SK-N-SH (cell line): ENCODE results near the gene SHLD1. TPM values are rescaled to one million over a fixed set of nuclear protein-coding genes. Genes with fewer than 3 reads are reported as not detected.

Experiments used
- CTCF ChIA-PET: fragments of 300-600, 350-600 bp; formaldehyde crosslinking; extraction: SDS; loops from one replicate; lab custom pipeline; 2021; lab: Yijun Ruan, JAX
- POLR2A ChIA-PET: fragments of 350-600 bp; sonication (Branson Sonifier 250); formaldehyde crosslinking; extraction: SDS; loops from one replicate; lab custom pipeline; 2020; ENCODE audit warnings: antibody characterized with exemption, inconsistent platforms; lab: Yijun Ruan, JAX
- DNase-seq: peaks from one replicate; pipeline ENCODE4 v3.0.0; 2012
- H2AFZ ChIP-seq: fragments of 200-600 bp; sonication (generic); 2 replicates; pipeline ENCODE4 v1.8.1; 2016; ENCODE audit warnings: antibody characterized with exemption, mild to moderate bottlenecking, low read depth
- H3F3A ChIP-seq: fragments of 200-600 bp; sonication (generic); replicated peaks from 2 replicates; pipeline ENCODE3; 2016; ENCODE audit warnings: antibody characterized with exemption, mild to moderate bottlenecking; ENCODE audit not compliant: insufficient read depth
- H3K27ac ChIP-seq, 2 experiments: fragments of 200-500 bp in 1 of 2; fragments of 200-600 bp in 1 of 2; sonication (Bioruptor generic) in 1 of 2; sonication (generic), shearing (Covaris generic) in 1 of 2; 2 replicates each; pipeline versions ENCODE4 v1.5.1 to v1.6.1; 2014 to 2016; ENCODE audit warnings: low read depth in 2 of 2, inconsistent platforms in 1 of 2, low read length in 1 of 2, mild to moderate bottlenecking in 1 of 2, mixed read lengths in 1 of 2
- H3K27me3 ChIP-seq: fragments of 200-600 bp; sonication (generic), shearing (Covaris generic); 2 replicates; pipeline ENCODE4 v1.6.1; 2016; ENCODE audit warnings: mixed run types; ENCODE audit not compliant: insufficient read depth
- H3K36me3 ChIP-seq, 2 experiments: fragments of 200-500 bp in 1 of 2; fragments of 200-600 bp in 1 of 2; sonication (Bioruptor generic) in 1 of 2; sonication (generic) in 1 of 2; replicated peaks in 1 of 2; 2 replicates each; pipeline versions ENCODE3 to v1.5.1; 2014 to 2016; ENCODE audit warnings: low read length in 1 of 2, mild to moderate bottlenecking in 1 of 2; ENCODE audit not compliant: insufficient read depth in 2 of 2, control insufficient read depth in 1 of 2
- H3K4me1 ChIP-seq, 2 experiments: fragments of 200-500 bp in 1 of 2; fragments of 200-600 bp in 1 of 2; sonication (Bioruptor generic) in 1 of 2; sonication (generic), shearing (Covaris generic) in 1 of 2; 2 replicates each; pipeline versions ENCODE4 v1.5.1 to v1.6.1; 2014 to 2016; ENCODE audit warnings: low read depth in 1 of 2, low read length in 1 of 2, mixed run types in 1 of 2; ENCODE audit not compliant: insufficient read depth in 2 of 2, control insufficient read depth in 1 of 2
- H3K4me2 ChIP-seq: fragments of 200-600 bp; sonication (generic), shearing (Covaris generic); 2 replicates; pipeline ENCODE4 v1.6.1; 2017; ENCODE audit warnings: mixed run types
- H3K4me3 ChIP-seq, 2 experiments: fragments of 200-500 bp in 1 of 2; fragments of 200-600 bp in 1 of 2; sonication (Bioruptor generic) in 1 of 2; sonication (generic), shearing (Covaris generic) in 1 of 2; 2 replicates each; pipeline versions ENCODE4 v1.5.1 to v1.8.1; 2014 to 2016; ENCODE audit warnings: low read depth in 2 of 2, inconsistent platforms in 1 of 2, low read length in 1 of 2, mild to moderate bottlenecking in 1 of 2, mixed read lengths in 1 of 2, moderate library complexity in 1 of 2
- H3K79me2 ChIP-seq: fragments of 200-600 bp; sonication (generic); 2 replicates; pipeline ENCODE4 v1.8.1; 2017; ENCODE audit warnings: mild to moderate bottlenecking; ENCODE audit not compliant: insufficient read depth
- H3K9ac ChIP-seq: fragments of 200-600 bp; sonication (generic); 2 replicates; pipeline ENCODE4 v1.6.1; 2017; ENCODE audit warnings: mixed run types
- H3K9me2 ChIP-seq: fragments of 200-600 bp; sonication (generic); 2 replicates; pipeline ENCODE4 v1.6.1; 2017; ENCODE audit warnings: mixed run types
- H3K9me3 ChIP-seq: fragments of 200-600 bp; sonication (generic); 2 replicates; pipeline ENCODE4 v1.6.1; 2017; ENCODE audit warnings: mixed run types, mild to moderate bottlenecking, moderate library complexity
- H4K20me1 ChIP-seq: fragments of 200-600 bp; sonication (generic); 2 replicates; pipeline ENCODE4 v1.6.1; 2017; ENCODE audit warnings: mild to moderate bottlenecking, mixed run types; ENCODE audit not compliant: insufficient read depth
- EP300 ChIP-seq, 2 experiments: IDR thresholded peaks; 2 replicates each; pipeline versions ENCODE4 v1.4.0 to v1.6.1; 2012; ENCODE audit warnings: borderline replicate concordance in 1 of 2, low read depth in 1 of 2, low read length in 1 of 2
- FOSL2 ChIP-seq: IDR thresholded peaks from 2 replicates; pipeline ENCODE4 v1.4.0; 2012; ENCODE audit warnings: low read depth, mild to moderate bottlenecking, moderate library complexity, borderline replicate concordance
- JUND ChIP-seq: IDR thresholded peaks from 2 replicates; pipeline ENCODE4 v1.4.0; 2012
- MXI1 ChIP-seq: IDR thresholded peaks from 2 replicates; pipeline ENCODE4 v1.6.1; 2012; ENCODE audit warnings: mild to moderate bottlenecking, low read depth, low read length, improper control_type of control experiment
- NFIC ChIP-seq: IDR thresholded peaks from 2 replicates; pipeline ENCODE4 v1.4.0; 2012; ENCODE audit warnings: borderline replicate concordance
- NRF1 ChIP-seq: IDR thresholded peaks from 2 replicates; pipeline ENCODE4 v1.6.1; 2012; ENCODE audit warnings: low read depth, mild to moderate bottlenecking, low read length
- RCOR1 ChIP-seq: fragments of 150-350 bp; IDR thresholded peaks from 2 replicates; pipeline ENCODE4 v1.6.1; 2017; ENCODE audit warnings: antibody characterized with exemption, low read length
- RXRA ChIP-seq: IDR thresholded peaks from 2 replicates; pipeline ENCODE4 v1.4.0; 2012; ENCODE audit warnings: low read depth, mild to moderate bottlenecking, borderline replicate concordance
- SMC3 ChIP-seq: IDR thresholded peaks from 2 replicates; pipeline ENCODE4 v1.6.1; 2012; ENCODE audit warnings: low read depth, low read length, improper control_type of control experiment
- TAF1 ChIP-seq: IDR thresholded peaks from 2 replicates; pipeline ENCODE4 v1.6.1; 2012; ENCODE audit warnings: low read depth, mild to moderate bottlenecking, low read length, moderate library complexity, borderline replicate concordance
- TEAD4 ChIP-seq: IDR thresholded peaks from 2 replicates; pipeline ENCODE4 v1.4.0; 2012; ENCODE audit warnings: mild to moderate bottlenecking, borderline replicate concordance; ENCODE audit not compliant: insufficient read depth
- WGBS: methylation state at CpG from one replicate; pipeline ENCODE4 v1.1.6; 2017; ENCODE audit warnings: low lambda C conversion rate; 5-methylcytosine and 5-hydroxymethylcytosine counted together
- polyA plus RNA-seq, 3 experiments: library from polyadenylated mRNA; depleted of rRNA; stranded (reverse); fragments of >200 nt; gene quantifications; 2 replicates each; pipeline ENCODE4 v1.2.3, GENCODE V29; 2012
- TF ChIP-seq, protein P1 (sequence below): fragments of 150-350 bp; IDR thresholded peaks from 2 replicates; pipeline ENCODE4 v1.6.1; 2016; ENCODE audit warnings: mild to moderate bottlenecking, low read depth, low read length
- TF ChIP-seq, protein P2 (sequence below): fragments of 150-350 bp; IDR thresholded peaks from 2 replicates; pipeline ENCODE4 v1.6.1; 2017; ENCODE audit warnings: antibody characterized with exemption, low read length, low read depth, borderline replicate concordance
- TF ChIP-seq, protein P3 (sequence below): IDR thresholded peaks from 2 replicates; pipeline ENCODE4 v1.4.0; 2012; ENCODE audit warnings: low read depth, borderline replicate concordance
- TF ChIP-seq, protein P4 (sequence below): IDR thresholded peaks from 2 replicates; pipeline ENCODE4 v1.4.0; 2012; ENCODE audit warnings: low read depth, borderline replicate concordance

The SHLD1 gene
- polyA plus RNA-seq, 1 of the 3 experiments (the other 2 are of a cell fraction) = 4.5 TPM

DNA sequence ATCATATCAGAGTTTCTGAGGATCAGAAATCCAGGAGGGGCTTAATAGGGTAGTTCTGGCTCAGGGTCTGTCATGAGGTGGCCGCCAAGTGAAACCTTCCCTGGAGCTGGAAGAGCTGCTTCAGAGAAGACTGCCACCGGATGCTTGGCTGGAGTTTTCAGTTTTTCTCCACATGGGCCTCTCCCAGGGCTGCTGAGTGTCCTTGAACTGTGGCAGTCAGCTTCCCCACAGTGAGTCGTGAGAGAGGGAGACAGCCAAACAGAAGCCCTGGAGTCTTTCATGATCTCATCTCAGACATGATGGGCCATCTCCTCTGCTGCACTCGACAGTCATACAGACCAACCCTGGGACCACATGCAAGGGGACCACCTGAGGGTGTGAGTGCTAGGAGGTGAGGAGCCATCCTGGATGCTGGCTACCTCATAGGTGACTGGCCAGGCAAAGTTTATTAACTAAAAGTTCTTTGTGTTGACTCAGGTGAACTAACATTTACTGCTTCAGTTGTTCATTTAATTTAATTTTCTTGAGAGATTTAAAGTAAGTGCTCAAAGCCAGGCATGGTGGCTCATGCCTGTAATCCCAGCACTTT lies 71.5 kb downstream of the SHLD1 start:
- no peaks in the 10 kb centered on the region for H3K27me3 ChIP-seq
- H3K4me2 ChIP-seq = no peak overlapping the region
- no peak overlapping the region for H3K27ac ChIP-seq
- H3K4me1 ChIP-seq = peaks cover 0 to 5% of the 10 kb centered on the region in 2 experiments; a peak in 1 of 4 replicates
- H3K79me2 ChIP-seq = no peaks in the 10 kb centered on the region
- H4K20me1 ChIP-seq = no peaks in the 10 kb centered on the region
- no peaks in the 10 kb centered on the region for H3K9me3 ChIP-seq
- ChIA-PET POLR2A (no interaction called here), CTCF (interaction anchor here (1.5 kb wide), 1 partner anchor 34 kb away, joined by 3 read pairs; no protein-coding TSS in a partner anchor)
- H3K36me3 ChIP-seq = no peaks in the 10 kb centered on the region
- TF ChIP-seq NFIC (no peak), TAF1 (no peak), SMC3 (no peak), RXRA (no peak), EP300 (IDR thresholded peaks at IDR 0.05; ENCODE audit: borderline replicate concordance in 1 of 2, low read depth in 1 of 2, low read length in 1 of 2) (no peak), JUND (no peak), RCOR1 (no peak), NRF1 (no peak), FOSL2 (no peak), TEAD4 (no peak), MXI1 (no peak)
- TF ChIP-seq, protein P1, sequence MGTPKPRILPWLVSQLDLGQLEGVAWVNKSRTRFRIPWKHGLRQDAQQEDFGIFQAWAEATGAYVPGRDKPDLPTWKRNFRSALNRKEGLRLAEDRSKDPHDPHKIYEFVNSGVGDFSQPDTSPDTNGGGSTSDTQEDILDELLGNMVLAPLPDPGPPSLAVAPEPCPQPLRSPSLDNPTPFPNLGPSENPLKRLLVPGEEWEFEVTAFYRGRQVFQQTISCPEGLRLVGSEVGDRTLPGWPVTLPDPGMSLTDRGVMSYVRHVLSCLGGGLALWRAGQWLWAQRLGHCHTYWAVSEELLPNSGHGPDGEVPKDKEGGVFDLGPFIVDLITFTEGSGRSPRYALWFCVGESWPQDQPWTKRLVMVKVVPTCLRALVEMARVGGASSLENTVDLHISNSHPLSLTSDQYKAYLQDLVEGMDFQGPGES = no peak
- TF ChIP-seq, protein P2, sequence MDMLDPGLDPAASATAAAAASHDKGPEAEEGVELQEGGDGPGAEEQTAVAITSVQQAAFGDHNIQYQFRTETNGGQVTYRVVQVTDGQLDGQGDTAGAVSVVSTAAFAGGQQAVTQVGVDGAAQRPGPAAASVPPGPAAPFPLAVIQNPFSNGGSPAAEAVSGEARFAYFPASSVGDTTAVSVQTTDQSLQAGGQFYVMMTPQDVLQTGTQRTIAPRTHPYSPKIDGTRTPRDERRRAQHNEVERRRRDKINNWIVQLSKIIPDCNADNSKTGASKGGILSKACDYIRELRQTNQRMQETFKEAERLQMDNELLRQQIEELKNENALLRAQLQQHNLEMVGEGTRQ = no peak
- TF ChIP-seq, protein P3, sequence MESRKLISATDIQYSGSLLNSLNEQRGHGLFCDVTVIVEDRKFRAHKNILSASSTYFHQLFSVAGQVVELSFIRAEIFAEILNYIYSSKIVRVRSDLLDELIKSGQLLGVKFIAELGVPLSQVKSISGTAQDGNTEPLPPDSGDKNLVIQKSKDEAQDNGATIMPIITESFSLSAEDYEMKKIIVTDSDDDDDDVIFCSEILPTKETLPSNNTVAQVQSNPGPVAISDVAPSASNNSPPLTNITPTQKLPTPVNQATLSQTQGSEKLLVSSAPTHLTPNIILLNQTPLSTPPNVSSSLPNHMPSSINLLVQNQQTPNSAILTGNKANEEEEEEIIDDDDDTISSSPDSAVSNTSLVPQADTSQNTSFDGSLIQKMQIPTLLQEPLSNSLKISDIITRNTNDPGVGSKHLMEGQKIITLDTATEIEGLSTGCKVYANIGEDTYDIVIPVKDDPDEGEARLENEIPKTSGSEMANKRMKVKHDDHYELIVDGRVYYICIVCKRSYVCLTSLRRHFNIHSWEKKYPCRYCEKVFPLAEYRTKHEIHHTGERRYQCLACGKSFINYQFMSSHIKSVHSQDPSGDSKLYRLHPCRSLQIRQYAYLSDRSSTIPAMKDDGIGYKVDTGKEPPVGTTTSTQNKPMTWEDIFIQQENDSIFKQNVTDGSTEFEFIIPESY = no peak
- TF ChIP-seq, protein P4, sequence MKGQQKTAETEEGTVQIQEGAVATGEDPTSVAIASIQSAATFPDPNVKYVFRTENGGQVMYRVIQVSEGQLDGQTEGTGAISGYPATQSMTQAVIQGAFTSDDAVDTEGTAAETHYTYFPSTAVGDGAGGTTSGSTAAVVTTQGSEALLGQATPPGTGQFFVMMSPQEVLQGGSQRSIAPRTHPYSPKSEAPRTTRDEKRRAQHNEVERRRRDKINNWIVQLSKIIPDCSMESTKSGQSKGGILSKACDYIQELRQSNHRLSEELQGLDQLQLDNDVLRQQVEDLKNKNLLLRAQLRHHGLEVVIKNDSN = no peak
- no peaks in the 10 kb centered on the region for H3K9me2 ChIP-seq
- no peak overlapping the region for H3K9ac ChIP-seq
- no peak overlapping the region for H3K4me3 ChIP-seq
- WGBS = 83% methylated on average over 1 of the region's 4 CpGs
- DNase-seq = no peak
- no peak overlapping the region for H2AFZ ChIP-seq
- H3F3A ChIP-seq = no peaks in the 10 kb centered on the region
